CD4-positive, alpha-beta T cell treated with Interleukin-6 for 4 hours (primary cell): ENCODE measurements around the gene CLASP2.
"Not testable (repeated sequence)": the region's sequence is repeated elsewhere in the genome, so short reads cannot be mapped to it uniquely, and the experiment has no call there.

ENCODE experiments used
- DNase-seq: peaks from one replicate; pipeline ENCODE4 v3.0.0-alpha.2; 2020; ENCODE audit warnings: mixed read lengths

CLASP2 gene

DNA sequence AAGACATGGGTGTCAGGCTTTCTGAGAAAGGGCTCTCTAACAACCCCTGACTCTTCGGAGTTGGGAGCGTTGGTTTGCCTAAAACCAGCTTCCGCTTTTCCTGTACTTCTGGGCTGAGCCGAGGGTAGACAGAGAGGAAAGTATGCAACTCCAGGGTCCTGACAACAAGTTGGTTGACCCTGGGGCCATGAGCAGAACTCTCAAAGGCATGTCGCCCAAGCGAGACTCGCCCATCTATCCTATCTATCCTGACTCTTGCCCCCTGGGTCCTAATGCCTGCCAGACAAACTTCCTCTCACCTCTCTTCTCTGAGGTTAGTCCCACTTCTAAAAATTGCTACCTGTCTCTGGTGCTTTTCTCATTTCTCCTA, 270.8 kb downstream of the CLASP2 start:
- not testable (repeated sequence) for DNase-seq
